ENCODE data around the gene PTPRB.

Gene PTPRB

GRCh38 chr12:70637303-70638085 lies at the start of gene PTPRB:
Gene PTPRB, minus strand, starts transcription at chr12:70637429. Its CDS starts 34 bp downstream, at chr12:70637395.
- DNase-seq, result no peak

- no peak for DNase-seq
Observed at GRCh38 chr12:70686907-70687306, 49.7 kb upstream of the PTPRB start.

GRCh38 chr12:70686299-70686698 lies 49.1 kb upstream of the PTPRB start:
- DNase-seq, result no peak

GRCh38 chr12:70683976-70684375 lies 46.7 kb upstream of the PTPRB start:
- no peak for DNase-seq

- DNase-seq, result no peak
Observed at GRCh38 chr12:70671698-70672097, 34.5 kb upstream of the PTPRB start.

- DNase-seq, result no peak
Observed at GRCh38 chr12:70670948-70671347, 33.7 kb upstream of the PTPRB start.

- no peak for DNase-seq
Observed at GRCh38 chr12:70667253-70667652, 30.0 kb upstream of the PTPRB start.

- DNase-seq, result no peak
Observed at GRCh38 chr12:70666364-70666763, 29.1 kb upstream of the PTPRB start.

- no peak for DNase-seq
Observed at GRCh38 chr12:70664465-70664881, 27.2 kb upstream of the PTPRB start.

GRCh38 chr12:70663838-70664237 lies 26.6 kb upstream of the PTPRB start:
- DNase-seq, result no peak

- no peak for DNase-seq
Observed at GRCh38 chr12:70661466-70662161, 24.4 kb upstream of the PTPRB start.

GRCh38 chr12:70660620-70661219 lies 23.5 kb upstream of the PTPRB start:
- DNase-seq, result no peak

- DNase-seq, result no peak
Observed at GRCh38 chr12:70660002-70660604, 22.9 kb upstream of the PTPRB start.

- DNase-seq, result no peak
Observed at GRCh38 chr12:70659077-70659606, 21.9 kb upstream of the PTPRB start.

- DNase-seq, result no peak
Observed at GRCh38 chr12:70657616-70658286, 20.5 kb upstream of the PTPRB start.

- no peak for DNase-seq
Observed at GRCh38 chr12:70652451-70652850, 15.2 kb upstream of the PTPRB start.

GRCh38 chr12:70648831-70649230 lies 11.6 kb upstream of the PTPRB start:
- no peak for DNase-seq

- no peak for DNase-seq
Observed at GRCh38 chr12:70648191-70648590, 11.0 kb upstream of the PTPRB start.

- DNase-seq, result no peak
Observed at GRCh38 chr12:70646850-70647249, 9.6 kb upstream of the PTPRB start.

GRCh38 chr12:70645494-70646317 lies 8.5 kb upstream of the PTPRB start:
- peak; percentile 34 for DNase-seq

GRCh38 chr12:70644861-70645260 lies 7.6 kb upstream of the PTPRB start:
- no peak for DNase-seq

GRCh38 chr12:70643939-70644338 lies 6.7 kb upstream of the PTPRB start:
- no peak for DNase-seq
